OCI-LY7 (cell line): ENCODE results near the gene BCL11A. TPM values are rescaled to one million over a fixed set of nuclear protein-coding genes. Genes with fewer than 3 reads are reported as not detected.

Experiments
- BruUV-seq: library from RNA; stranded (reverse); fragments of 400-500 nt; replicated peaks from 2 replicates; lab custom pipeline; 2021; lab: Mats Ljungman, UMichigan
- CTCF ChIA-PET: fragments of 300-600 bp; sonication (Branson Sonifier 250); formaldehyde crosslinking; loops from one replicate; lab custom pipeline; 2022; ENCODE audit warnings: antibody characterized with exemption; ENCODE audit not compliant: unreplicated experiment; lab: Charles Lee
- POLR2A ChIA-PET: fragments of 300-600 bp; sonication (Branson Sonifier 250); formaldehyde crosslinking; loops from one replicate; lab custom pipeline; 2022; ENCODE audit warnings: antibody characterized with exemption; lab: Charles Lee
- DNase-seq: peaks from one replicate; pipeline ENCODE4 v3.0.0-alpha.2; 2015; ENCODE audit warnings: low spot score
- H2AFZ ChIP-seq: fragments of 200-600 bp; sonication (generic), shearing (Covaris generic); 2 replicates; pipeline ENCODE4 v1.6.1; 2014; ENCODE audit warnings: mild to moderate bottlenecking, antibody characterized with exemption, low read length, moderate library complexity
- H3K27ac ChIP-seq: fragments of 200-600 bp; sonication (generic); 2 replicates; pipeline ENCODE4 v1.5.1; 2014; ENCODE audit warnings: mixed run types, low read depth, mild to moderate bottlenecking, moderate library complexity, low read length, inconsistent platforms; ENCODE audit not compliant: poor library complexity, severe bottlenecking
- H3K36me3 ChIP-seq: fragments of 200-600 bp; sonication (generic); 2 replicates; pipeline ENCODE4 v1.6.1; 2014; ENCODE audit warnings: mild to moderate bottlenecking, antibody characterized with exemption, low read length, moderate library complexity, mixed read lengths; ENCODE audit not compliant: insufficient read depth
- H3K4me1 ChIP-seq: fragments of 200-600 bp; sonication (generic); 2 replicates; pipeline ENCODE4 v1.5.1; 2014; ENCODE audit warnings: mild to moderate bottlenecking, low read length; ENCODE audit not compliant: insufficient read depth, poor library complexity, severe bottlenecking
- H3K4me2 ChIP-seq: fragments of 200-600 bp; sonication (generic); 2 replicates; pipeline ENCODE4 v1.6.1; 2014; ENCODE audit warnings: mild to moderate bottlenecking, low read length
- H3K4me3 ChIP-seq: fragments of 200-600 bp; sonication (generic); 2 replicates; pipeline ENCODE4 v1.5.1; 2014; ENCODE audit warnings: mild to moderate bottlenecking, low read depth, low read length; ENCODE audit not compliant: poor library complexity, severe bottlenecking
- H3K79me2 ChIP-seq: fragments of 200-600 bp; sonication (generic); 2 replicates; pipeline ENCODE4 v1.6.1; 2016; ENCODE audit warnings: low read depth, mild to moderate bottlenecking, low read length, moderate library complexity, mixed read lengths; ENCODE audit not compliant: insufficient read depth
- H3K9me2 ChIP-seq: fragments of 200-600 bp; sonication (generic); 2 replicates; pipeline ENCODE4 v1.6.1; 2016; ENCODE audit warnings: mild to moderate bottlenecking, low read length, mixed read lengths; ENCODE audit not compliant: insufficient read depth
- H3K9me3 ChIP-seq: fragments of 200-600 bp; sonication (generic); 2 replicates; pipeline ENCODE4 v1.6.1; 2014; ENCODE audit warnings: mild to moderate bottlenecking, mixed run types, low read length, mixed read lengths
- H4K20me1 ChIP-seq: fragments of 200-600 bp; sonication (generic); 2 replicates; pipeline ENCODE4 v1.6.1; 2014; ENCODE audit warnings: mild to moderate bottlenecking, antibody characterized with exemption, low read length, moderate library complexity, mixed read lengths; ENCODE audit not compliant: insufficient read depth
- EZH2phosphoT487 ChIP-seq: fragments of 200-600 bp; sonication (generic); IDR thresholded peaks from 2 replicates; pipeline ENCODE4 v1.6.1; 2018; ENCODE audit warnings: low read depth, borderline replicate concordance, mild to moderate bottlenecking, mixed run types, antibody characterized with exemption, low read length, moderate library complexity, mixed read lengths
- intact Hi-C: fragments of 100-400 bp; cut with micrococcal nuclease; formaldehyde crosslinking; loops from one replicate; pipeline ENCODE4 v1.10.0; 2022; ENCODE audit not compliant: unreplicated experiment
- total RNA-seq, 2 experiments: library from RNA; depleted of rRNA in 1 of 2; stranded (reverse); fragments of >200 nt in 1 of 2; shearing (Covaris generic) in 1 of 2; gene quantifications; 2 replicates each; pipeline ENCODE4 v1.2.3, GENCODE V29; 2014 to 2022
- TF ChIP-seq, protein P1 (sequence below): fragments of 200-600 bp; sonication (generic); conservative IDR thresholded peaks from 2 replicates; pipeline ENCODE4 v1.5.1; 2014; ENCODE audit warnings: mild to moderate bottlenecking, antibody characterized with exemption, low read length, moderate library complexity, mixed read lengths

The BCL11A gene
- total RNA-seq, 2 experiments from 2014 or later = 64.3 to 167 TPM

DNA sequence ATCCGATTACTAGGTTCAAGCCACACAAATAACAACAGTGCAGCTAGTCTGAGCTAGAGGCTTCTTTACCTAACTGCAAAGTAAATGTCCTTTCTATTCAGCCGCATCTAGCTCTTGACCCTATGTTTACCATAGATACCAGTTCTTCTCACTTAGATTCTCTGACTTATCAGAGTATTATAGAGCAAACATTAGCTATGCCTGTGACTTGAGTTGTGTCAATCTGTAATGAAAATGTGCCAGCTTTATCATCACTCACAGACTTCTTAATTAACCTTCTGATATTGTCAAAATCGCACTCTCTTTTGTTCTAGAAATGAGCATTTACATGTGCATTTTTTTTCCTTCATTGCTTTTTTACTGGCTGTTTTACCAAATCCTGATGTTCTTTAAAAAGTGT is 79.9 kb downstream of the BCL11A start:
- ChIA-PET POLR2A (interaction anchor here (0.6 to 1.6 kb wide), 7 partner anchors 10 to 543 kb away, joined by 3 to 4 read pairs (median 3); no protein-coding TSS in a partner anchor), CTCF (interaction anchor here (1.3 kb wide), 1 partner anchor 34 kb away, joined by 3 read pairs; no protein-coding TSS in a partner anchor)

DNA sequence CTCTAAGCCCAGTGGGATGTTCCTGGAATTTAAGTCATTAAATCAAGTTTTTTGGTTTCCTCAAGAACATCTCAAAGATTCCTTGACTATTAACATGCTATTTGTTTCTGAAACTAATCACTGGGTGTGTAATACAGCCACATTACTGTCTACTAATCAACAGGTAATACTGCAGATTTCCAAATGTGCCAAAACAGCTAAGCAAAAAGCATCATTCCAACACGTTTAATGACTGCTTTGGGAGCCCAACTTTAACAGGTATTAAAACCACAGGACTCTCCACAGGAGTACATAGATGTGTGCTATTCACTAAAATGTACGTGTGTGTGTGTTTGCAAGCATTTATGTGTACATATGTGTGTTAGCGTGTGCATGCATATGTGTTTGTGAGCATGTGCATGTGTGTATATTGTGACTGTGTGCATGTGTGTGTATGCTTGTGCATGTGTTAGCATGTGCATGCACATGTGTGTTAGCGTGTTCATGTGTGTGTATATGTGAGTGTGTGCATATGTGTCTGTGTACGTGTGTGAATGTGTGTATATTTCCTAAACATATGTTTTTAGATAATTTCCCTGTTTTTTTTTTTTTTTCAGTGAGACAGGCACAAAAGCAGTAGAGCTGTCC is 80.7 kb downstream of the BCL11A start:
- TF ChIP-seq, protein P1, sequence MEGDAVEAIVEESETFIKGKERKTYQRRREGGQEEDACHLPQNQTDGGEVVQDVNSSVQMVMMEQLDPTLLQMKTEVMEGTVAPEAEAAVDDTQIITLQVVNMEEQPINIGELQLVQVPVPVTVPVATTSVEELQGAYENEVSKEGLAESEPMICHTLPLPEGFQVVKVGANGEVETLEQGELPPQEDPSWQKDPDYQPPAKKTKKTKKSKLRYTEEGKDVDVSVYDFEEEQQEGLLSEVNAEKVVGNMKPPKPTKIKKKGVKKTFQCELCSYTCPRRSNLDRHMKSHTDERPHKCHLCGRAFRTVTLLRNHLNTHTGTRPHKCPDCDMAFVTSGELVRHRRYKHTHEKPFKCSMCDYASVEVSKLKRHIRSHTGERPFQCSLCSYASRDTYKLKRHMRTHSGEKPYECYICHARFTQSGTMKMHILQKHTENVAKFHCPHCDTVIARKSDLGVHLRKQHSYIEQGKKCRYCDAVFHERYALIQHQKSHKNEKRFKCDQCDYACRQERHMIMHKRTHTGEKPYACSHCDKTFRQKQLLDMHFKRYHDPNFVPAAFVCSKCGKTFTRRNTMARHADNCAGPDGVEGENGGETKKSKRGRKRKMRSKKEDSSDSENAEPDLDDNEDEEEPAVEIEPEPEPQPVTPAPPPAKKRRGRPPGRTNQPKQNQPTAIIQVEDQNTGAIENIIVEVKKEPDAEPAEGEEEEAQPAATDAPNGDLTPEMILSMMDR = no peak
- no peak for TF ChIP-seq EZH2phosphoT487
- no TSS peak for BruUV-seq
- ChIA-PET CTCF (interaction anchor here (1.3 kb wide), 1 partner anchor 35 kb away, joined by 3 read pairs; no protein-coding TSS in a partner anchor), POLR2A (interaction anchor here (1.1 to 1.6 kb wide), 3 partner anchors 11 to 122 kb away, joined by 3 to 4 read pairs (median 4); no protein-coding TSS in a partner anchor)
- Histone ChIP-seq H3K4me1 (peaks cover 10% of the 10 kb centered on the region), H4K20me1 (no peaks in the 10 kb centered on the region), H3K27ac (no peak overlapping the region), H3K79me2 (peaks cover 54% of the 10 kb centered on the region; the same call in 1 of the 2 replicates), H3K36me3 (peaks cover 95% of the 10 kb centered on the region), H3K9me3 (no peaks in the 10 kb centered on the region), H2AFZ (no peak overlapping the region), H3K9me2 (no peaks in the 10 kb centered on the region), H3K4me2 (no peak overlapping the region), H3K4me3 (no peak overlapping the region)
- intact Hi-C loops = no loop called here
- DNase-seq = no peak

More for the DNA sequence above, 79.9 kb downstream of the BCL11A start:
- DNase-seq = no peak
- intact Hi-C loops = no loop called here
- no peak overlapping the region for H2AFZ ChIP-seq
- 0 out of 2 replicates have a peak, but pooled peaks cover 3% of the 10 kb centered on the region for H4K20me1 ChIP-seq
- H3K9me2 ChIP-seq = no peaks in the 10 kb centered on the region
- H3K9me3 ChIP-seq = no peaks in the 10 kb centered on the region
- peaks cover 10% of the 10 kb centered on the region for H3K4me1 ChIP-seq
- H3K36me3 ChIP-seq = peaks cover 95% of the 10 kb centered on the region
- TSS peak; percentile 13 for BruUV-seq
- H3K4me3 ChIP-seq = no peak overlapping the region
- TF ChIP-seq, protein P1 = no peak
- H3K27ac ChIP-seq = no peak overlapping the region
- H3K79me2 ChIP-seq = peaks cover 58% of the 10 kb centered on the region; the same call in 1 of the 2 replicates
- H3K4me2 ChIP-seq = no peak overlapping the region

DNA sequence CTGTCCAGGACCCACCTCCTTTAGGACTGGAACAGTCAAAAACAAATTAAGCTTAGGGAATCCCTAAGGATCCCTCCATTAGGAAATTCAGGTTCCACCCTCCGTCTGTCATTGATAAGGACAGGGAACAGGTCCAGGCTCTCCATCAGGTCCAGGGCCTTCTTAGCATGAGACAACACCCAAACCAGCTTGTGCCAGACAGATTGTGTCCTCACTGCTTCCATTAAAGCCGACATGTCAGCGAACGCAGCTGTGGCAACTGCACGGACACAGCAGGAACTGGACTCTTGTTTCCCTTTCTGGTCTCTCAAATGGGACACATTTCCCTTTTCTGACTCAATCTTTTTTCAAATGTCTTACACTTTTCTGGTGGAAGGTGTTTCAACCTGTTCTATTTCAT is 81.4 kb downstream of the BCL11A start:
- H3K79me2 ChIP-seq = peaks cover 51% of the 10 kb centered on the region; the same call in 1 of the 2 replicates
- TF ChIP-seq, protein P1 = no peak
- TF ChIP-seq EZH2phosphoT487 = no peak
- CTCF ChIA-PET = no interaction called here
- intact Hi-C loops = no loop called here
- POLR2A ChIA-PET = interaction anchor here (1.4 to 1.5 kb wide), 2 partner anchors 12 to 13 kb away, joined by 4 to 5 read pairs; no protein-coding TSS in a partner anchor
- H4K20me1 ChIP-seq = no peaks in the 10 kb centered on the region
- H3K9me2 ChIP-seq = no peaks in the 10 kb centered on the region
- H3K36me3 ChIP-seq = peaks cover 95% of the 10 kb centered on the region
- no peak overlapping the region for H2AFZ ChIP-seq
- no peak overlapping the region for H3K27ac ChIP-seq
- H3K4me2 ChIP-seq = no peak overlapping the region
- H3K9me3 ChIP-seq = no peaks in the 10 kb centered on the region
- no peak for DNase-seq
- no peak overlapping the region for H3K4me3 ChIP-seq
- H3K4me1 ChIP-seq = peaks cover 10% of the 10 kb centered on the region
- no TSS peak for BruUV-seq
